ENCODE measurements around the gene MRPL58. TPM values are rescaled to one million over a fixed set of nuclear protein-coding genes. Genes with fewer than 3 reads are reported as not detected.

MRPL58 gene
- total RNA-seq, 2 donors from 2014 or later = 29.7 to 30.1 TPM

- no peaks in the 10 kb centered on the region for H3K9me3 Mint-ChIP-seq
- Histone ChIP-seq H3K9me3 (ENCODE audit: control insufficient read depth, low read length) (no peaks in the 10 kb centered on the region), H3K9ac (ENCODE audit: extremely low read depth, low read length, poor library complexity, severe bottlenecking) (peak within 1 kb of the TSS; percentile 71), H3K36me3 (ENCODE audit: control insufficient read depth, insufficient read depth, low read length) (peaks cover 28% of the 10 kb centered on the region), H3K27me3 (ENCODE audit: control insufficient read depth, insufficient read depth, low read length, poor library complexity, severe bottlenecking) (no peaks in the 10 kb centered on the region), H3K4me3 (ENCODE audit: low read length) (peak within 1 kb of the TSS; percentile 93), H3K4me1 (ENCODE audit: control insufficient read depth, insufficient read depth, low read length) (no peaks in the 10 kb centered on the region), H3K27ac (ENCODE audit: low read depth, low read length) (peak within 1 kb of the TSS; percentile 69)
- TF ChIP-seq CTCF (conservative IDR thresholded peaks at IDR 0.05) = no peak
- H3K36me3 Mint-ChIP-seq (ENCODE audit: low read depth) = peaks cover 32% of the 10 kb centered on the region
- no peaks in the 10 kb centered on the region for H3K27me3 Mint-ChIP-seq (ENCODE audit: insufficient read depth)
- peaks cover 39% of the 10 kb centered on the region for H3K4me1 Mint-ChIP-seq
- H3K27ac Mint-ChIP-seq = peak within 1 kb of the TSS; percentile 97
- peak; percentile 100 for DNase-seq
- H3K4me3 Mint-ChIP-seq = peak within 1 kb of the TSS; percentile 98
- 0 to 1% methylated on average over 18 to 72 of the region's 72 CpGs for WGBS, 2 experiments (ENCODE audit: insufficient coverage in 1 of 2, insufficient read length in 1 of 2)
Observed at GRCh38 chr17:75046407-75047289, 34.2 kb downstream of the MRPL58 start, which contains the start of the genes ATP5PD and KCTD2. Gene ATP5PD (minus strand): TSS chr17:75046969. CDS start chr17:75042650, 4,319 bp downstream. Gene KCTD2 (plus strand): TSS chr17:75047225. CDS start chr17:75047251, 26 bp downstream.

- Mint-ChIP-seq H3K27ac (peak overlapping the region; percentile 93), H3K4me1 (peaks cover 31% of the 10 kb centered on the region), H3K9me3 (no peaks in the 10 kb centered on the region), H3K36me3 (ENCODE audit: low read depth) (peaks cover 37% of the 10 kb centered on the region), H3K27me3 (ENCODE audit: insufficient read depth) (no peaks in the 10 kb centered on the region), H3K4me3 (peak overlapping the region; percentile 98)
- WGBS, 2 experiments (ENCODE audit: insufficient coverage in 1 of 2, insufficient read length in 1 of 2) = 0 to 5% methylated on average over 17 to 38 of the region's 38 CpGs
- peak; percentile 73 for DNase-seq
- Histone ChIP-seq H3K4me1 (ENCODE audit: control insufficient read depth, insufficient read depth, low read length) (no peaks in the 10 kb centered on the region), H3K27ac (ENCODE audit: low read depth, low read length) (no peak overlapping the region), H3K9me3 (ENCODE audit: control insufficient read depth, low read length) (no peaks in the 10 kb centered on the region), H3K9ac (ENCODE audit: extremely low read depth, low read length, poor library complexity, severe bottlenecking) (peak overlapping the region; percentile 63), H3K4me3 (ENCODE audit: low read length) (peak overlapping the region; percentile 93), H3K27me3 (ENCODE audit: control insufficient read depth, insufficient read depth, low read length, poor library complexity, severe bottlenecking) (no peaks in the 10 kb centered on the region), H3K36me3 (ENCODE audit: control insufficient read depth, insufficient read depth, low read length) (peaks cover 27% of the 10 kb centered on the region)
- no peak for TF ChIP-seq CTCF (conservative IDR thresholded peaks at IDR 0.05)
Observed at GRCh38 chr17:75047398-75048098, 35.1 kb downstream of the MRPL58 start.

GRCh38 chr17:75048249-75048878 is 35.9 kb downstream of the MRPL58 start:
- Mint-ChIP-seq H3K27ac (peak overlapping the region; percentile 93), H3K9me3 (no peaks in the 10 kb centered on the region), H3K4me3 (peak overlapping the region; percentile 98), H3K36me3 (ENCODE audit: low read depth) (peaks cover 45% of the 10 kb centered on the region), H3K27me3 (ENCODE audit: insufficient read depth) (no peaks in the 10 kb centered on the region), H3K4me1 (peaks cover 29% of the 10 kb centered on the region)
- H3K4me3 ChIP-seq (ENCODE audit: low read length) = peak overlapping the region; percentile 93
- no peaks in the 10 kb centered on the region for H3K27me3 ChIP-seq (ENCODE audit: control insufficient read depth, insufficient read depth, low read length, poor library complexity, severe bottlenecking)
- H3K27ac ChIP-seq (ENCODE audit: low read depth, low read length) = no peak overlapping the region
- no peaks in the 10 kb centered on the region for H3K4me1 ChIP-seq (ENCODE audit: control insufficient read depth, insufficient read depth, low read length)
- no peak for TF ChIP-seq CTCF (conservative IDR thresholded peaks at IDR 0.05)
- peaks cover 32% of the 10 kb centered on the region for H3K36me3 ChIP-seq (ENCODE audit: control insufficient read depth, insufficient read depth, low read length)
- peak overlapping the region; percentile 63 for H3K9ac ChIP-seq (ENCODE audit: extremely low read depth, low read length, poor library complexity, severe bottlenecking)
- DNase-seq = no peak
- WGBS, 2 experiments (ENCODE audit: insufficient coverage in 1 of 2, insufficient read length in 1 of 2) = 57 to 64% methylated on average over 4 to 5 of the region's 5 CpGs
- H3K9me3 ChIP-seq (ENCODE audit: control insufficient read depth, low read length) = no peaks in the 10 kb centered on the region
